H1 (cell line): ENCODE data around the gene MBNL2. TPM values are rescaled to one million over a fixed set of nuclear protein-coding genes. Genes with fewer than 3 reads are reported as not detected.

Experiments used
- CTCF ChIA-PET: fragments of 300-600 bp; sonication (Branson Sonifier 250); formaldehyde crosslinking; loops from one replicate; lab custom pipeline; 2021; ENCODE audit not compliant: partially characterized antibody; lab: Charles Lee
- POLR2A ChIA-PET: fragments of 300-600 bp; sonication (Branson Sonifier 250); formaldehyde crosslinking; loops from one replicate; lab custom pipeline; 2021; ENCODE audit warnings: inconsistent platforms; ENCODE audit not compliant: partially characterized antibody; lab: Charles Lee
- DNase-seq, 2 experiments: peaks; one replicate each; pipeline versions ENCODE4 v3.0.0 to v3.0.0-alpha.2; 2010 to 2022; ENCODE audit warnings: low spot score in 2 of 2, low read depth in 1 of 2, mixed read lengths in 1 of 2
- FAIRE-seq: peaks from 2 replicates; lab custom pipeline; 2011; peaks lifted over from hg19 to GRCh38; lab: Jason Lieb, UNC
- H2AFZ ChIP-seq: 2 replicates; pipeline ENCODE4 v1.8.1; 2012; ENCODE audit warnings: low read length, inconsistent platforms
- H2AK5ac ChIP-seq: 2 replicates; pipeline ENCODE4 v1.6.1; 2013; ENCODE audit warnings: low read depth, low read length
- H2BK120ac ChIP-seq: replicated peaks from 2 replicates; pipeline ENCODE3; 2013; ENCODE audit warnings: low read depth, low read length, inconsistent platforms
- H2BK12ac ChIP-seq: 2 replicates; pipeline ENCODE4 v1.6.1; 2013; ENCODE audit warnings: low read depth, low read length
- H2BK15ac ChIP-seq: 2 replicates; pipeline ENCODE4 v1.6.1; 2013; ENCODE audit warnings: low read length
- H2BK20ac ChIP-seq: 2 replicates; pipeline ENCODE4 v1.6.1; 2013; ENCODE audit warnings: low read length
- H2BK5ac ChIP-seq: 2 replicates; pipeline ENCODE4 v1.6.1; 2013; ENCODE audit warnings: low read depth, low read length
- H3K14ac ChIP-seq: 2 replicates; pipeline ENCODE4 v1.6.1; 2013; ENCODE audit warnings: inconsistent platforms; ENCODE audit not compliant: insufficient read length
- H3K18ac ChIP-seq: 2 replicates; pipeline ENCODE4 v1.6.1; 2013; ENCODE audit warnings: low read length; ENCODE audit errors: extremely low read depth
- H3K23ac ChIP-seq: 2 replicates; pipeline ENCODE4 v1.6.1; 2013; ENCODE audit warnings: inconsistent platforms; ENCODE audit not compliant: insufficient read length
- H3K23me2 ChIP-seq: 2 replicates; pipeline ENCODE4 v1.6.1; 2013; ENCODE audit warnings: low read depth, low read length
- H3K27ac ChIP-seq: 2 replicates; pipeline ENCODE4 v1.6.1; 2011; ENCODE audit warnings: low read depth, low read length, inconsistent platforms
- H3K27me3 ChIP-seq, 4 experiments: replicated peaks in 1 of 4; 1 replicate in 1 of 4; 2 replicates in 3 of 4; pipeline versions ENCODE4 v1.6.1 to v1.8.1; 2011 to 2013; ENCODE audit warnings: low read length in 3 of 4, mild to moderate bottlenecking in 3 of 4, inconsistent platforms in 2 of 4, mixed read lengths in 2 of 4, moderate library complexity in 1 of 4; ENCODE audit not compliant: control insufficient read depth in 3 of 4, insufficient read depth in 3 of 4; ENCODE audit errors: extremely low read depth in 1 of 4
- H3K36me3 ChIP-seq, 4 experiments: 2 replicates each; pipeline versions ENCODE4 v1.6.1 to v1.8.1; 2011 to 2013; ENCODE audit warnings: mild to moderate bottlenecking in 4 of 4, low read length in 3 of 4, moderate library complexity in 2 of 4, control low read depth in 1 of 4, inconsistent platforms in 1 of 4; ENCODE audit not compliant: insufficient read depth in 4 of 4, control insufficient read depth in 2 of 4
- H3K4ac ChIP-seq: replicated peaks from 2 replicates; pipeline ENCODE3; 2013; ENCODE audit warnings: low read length, low read depth, mixed read lengths, inconsistent platforms; ENCODE audit not compliant: insufficient read length
- H3K4me1 ChIP-seq, 4 experiments: replicated peaks in 1 of 4; 1 replicate in 1 of 4; 2 replicates in 3 of 4; pipeline versions ENCODE4 v1.6.1 to v1.8.1; 2011 to 2013; ENCODE audit warnings: low read length in 3 of 4, inconsistent platforms in 2 of 4, mixed read lengths in 1 of 4; ENCODE audit not compliant: insufficient read depth in 4 of 4, control insufficient read depth in 3 of 4
- H3K4me2 ChIP-seq, 2 experiments: 2 replicates each; pipeline versions ENCODE4 v1.6.1 to v1.8.1; 2011 to 2013; ENCODE audit warnings: low read depth in 2 of 2, low read length in 2 of 2, control low read depth in 1 of 2, inconsistent platforms in 1 of 2, mild to moderate bottlenecking in 1 of 2; ENCODE audit not compliant: insufficient read depth in 1 of 2
- H3K4me3 ChIP-seq, 4 experiments: fragments of 200-600, 300-600 bp in 1 of 4; sonication (generic), shearing (Covaris generic), sonication (Bioruptor Twin) in 1 of 4; 2 replicates each; pipeline versions ENCODE4 v1.5.1 to v1.8.1; 2011 to 2016; ENCODE audit warnings: low read length in 4 of 4, low read depth in 3 of 4, control low read depth in 2 of 4, inconsistent platforms in 2 of 4, mild to moderate bottlenecking in 2 of 4, mixed read lengths in 1 of 4, moderate library complexity in 1 of 4; ENCODE audit not compliant: insufficient read depth in 2 of 4; ENCODE audit errors: extremely low read depth in 1 of 4
- H3K56ac ChIP-seq: replicated peaks from 2 replicates; pipeline ENCODE3; 2013; ENCODE audit warnings: low read depth, mild to moderate bottlenecking, mixed read lengths, low read length, inconsistent platforms; ENCODE audit not compliant: insufficient read length
- H3K79me1 ChIP-seq: 2 replicates; pipeline ENCODE4 v1.6.1; 2013; ENCODE audit warnings: low read depth, low read length, control low read depth
- H3K79me2 ChIP-seq, 2 experiments: 2 replicates each; pipeline versions ENCODE4 v1.6.1 to v1.8.1; 2012 to 2013; ENCODE audit warnings: low read length in 2 of 2, mild to moderate bottlenecking in 2 of 2, inconsistent platforms in 1 of 2; ENCODE audit not compliant: insufficient read depth in 2 of 2, control insufficient read depth in 1 of 2
- H3K9ac ChIP-seq, 4 experiments: replicated peaks in 1 of 4; 1 replicate in 1 of 4; 2 replicates in 3 of 4; pipeline versions ENCODE4 v1.6.1 to v1.8.1; 2011 to 2013; ENCODE audit warnings: low read depth in 3 of 4, low read length in 3 of 4, control low read depth in 2 of 4, mild to moderate bottlenecking in 2 of 4, moderate library complexity in 2 of 4, inconsistent platforms in 1 of 4; ENCODE audit errors: extremely low read depth in 1 of 4
- H3K9me3 ChIP-seq, 2 experiments: 2 replicates each; pipeline versions ENCODE4 v1.6.1 to v1.8.1; 2012 to 2013; ENCODE audit warnings: mild to moderate bottlenecking in 2 of 2, moderate library complexity in 2 of 2, control low read depth in 1 of 2, inconsistent platforms in 1 of 2, low read depth in 1 of 2, low read length in 1 of 2, mixed read lengths in 1 of 2; ENCODE audit not compliant: insufficient read depth in 2 of 2
- H4K20me1 ChIP-seq, 2 experiments: replicated peaks in 1 of 2; 2 replicates each; pipeline versions ENCODE3 to v1.8.1; 2011 to 2013; ENCODE audit warnings: inconsistent platforms in 2 of 2, low read length in 2 of 2, mild to moderate bottlenecking in 1 of 2; ENCODE audit not compliant: insufficient read depth in 2 of 2, control insufficient read depth in 1 of 2
- H4K5ac ChIP-seq: 2 replicates; pipeline ENCODE4 v1.6.1; 2013; ENCODE audit warnings: low read length, low read depth, mixed read lengths, inconsistent platforms; ENCODE audit not compliant: insufficient read length
- H4K8ac ChIP-seq: 2 replicates; pipeline ENCODE4 v1.8.0; 2013; ENCODE audit warnings: mild to moderate bottlenecking, moderate library complexity, low read length, inconsistent platforms; ENCODE audit not compliant: insufficient read depth; ENCODE audit errors: extremely low read depth
- H4K91ac ChIP-seq: replicated peaks from 2 replicates; pipeline ENCODE3; 2013; ENCODE audit warnings: low read length, mixed read lengths, inconsistent platforms; ENCODE audit not compliant: insufficient read length
- EP300 ChIP-seq, 2 experiments: IDR thresholded peaks; 1 replicate in 1 of 2; 2 replicates in 1 of 2; pipeline ENCODE4 v1.6.1; 2011 to 2012; ENCODE audit warnings: low read depth in 2 of 2, low read length in 2 of 2, mild to moderate bottlenecking in 2 of 2, borderline replicate concordance in 1 of 2, inconsistent platforms in 1 of 2, moderate library complexity in 1 of 2
- MAFK ChIP-seq: IDR thresholded peaks from 2 replicates; pipeline ENCODE4 v1.6.1; 2012; ENCODE audit warnings: low read depth, mild to moderate bottlenecking, improper control_type of control experiment, low read length
- NRF1 ChIP-seq: IDR thresholded peaks from 2 replicates; pipeline ENCODE4 v1.6.1; 2011; ENCODE audit warnings: mild to moderate bottlenecking, low read depth, low read length, improper control_type of control experiment
- POU5F1 ChIP-seq: IDR thresholded peaks from 2 replicates; pipeline ENCODE4 v1.6.1; 2011; ENCODE audit warnings: low read depth, mild to moderate bottlenecking, low read length, moderate library complexity
- RAD21 ChIP-seq, 2 experiments: IDR thresholded peaks in 1 of 2; conservative IDR thresholded peaks in 1 of 2; 2 replicates each; pipeline ENCODE4 v1.6.1; 2011; ENCODE audit warnings: low read depth in 2 of 2, low read length in 2 of 2, improper control_type of control experiment in 1 of 2, inconsistent platforms in 1 of 2, mild to moderate bottlenecking in 1 of 2, moderate library complexity in 1 of 2
- RBBP5 ChIP-seq: IDR thresholded peaks from 2 replicates; pipeline ENCODE4 v1.7.1; 2012; ENCODE audit warnings: low read depth, mild to moderate bottlenecking, inconsistent platforms, low read length, moderate library complexity, borderline replicate concordance
- SRF ChIP-seq: IDR thresholded peaks from 2 replicates; pipeline ENCODE4 v1.6.1; 2011; ENCODE audit warnings: mild to moderate bottlenecking, low read depth, low read length, moderate library complexity
- WGBS, 2 experiments: shearing (Covaris generic) in 1 of 2; methylation state at CpG; one replicate each; pipeline versions ENCODE4 v1.1.6 to v1.1.7; 2013 to 2015; ENCODE audit warnings: low lambda C conversion rate in 2 of 2, mixed read lengths in 2 of 2, inconsistent platforms in 1 of 2, low coverage in 1 of 2, missing lambda C conversion rate in 1 of 2; ENCODE audit not compliant: insufficient replicate concordance in 2 of 2, insufficient coverage in 1 of 2, insufficient read length in 1 of 2; ENCODE audit errors: extremely low coverage in 1 of 2, missing lambda C conversion rate in 1 of 2; 5-methylcytosine and 5-hydroxymethylcytosine counted together
- polyA plus RNA-seq, 7 experiments: library from polyadenylated mRNA; depleted of rRNA in 3 of 7; stranded (reverse) in 5 of 7; unstranded in 2 of 7; fragments of >200 nt in 5 of 7; fragments of 200-250 nt in 2 of 7; gene quantifications; 1 replicate in 5 of 7; 2 replicates in 1 of 7; 4 replicates in 1 of 7; pipeline versions ENCODE4 v1.2.1 to v1.2.3, GENCODE V29; 2011 to 2013; ENCODE audit warnings: missing spikeins in 2 of 7, mixed read lengths in 2 of 7
- total RNA-seq: library from RNA; stranded (reverse); fragmentation: NEBNext Ultra II Directional; extraction: Animal tissue kit (Norgen Biotek cat#: 25700); gene quantifications from 2 replicates; pipeline ENCODE4 v1.2.1, GENCODE V29; 2021

The MBNL2 gene
- total and polyA plus RNA-seq, 2 of the 8 experiments (the other 6 are each of a cell fraction or from before 2014, with no cell fraction given) = 1.0 to 2.6 TPM

DNA sequence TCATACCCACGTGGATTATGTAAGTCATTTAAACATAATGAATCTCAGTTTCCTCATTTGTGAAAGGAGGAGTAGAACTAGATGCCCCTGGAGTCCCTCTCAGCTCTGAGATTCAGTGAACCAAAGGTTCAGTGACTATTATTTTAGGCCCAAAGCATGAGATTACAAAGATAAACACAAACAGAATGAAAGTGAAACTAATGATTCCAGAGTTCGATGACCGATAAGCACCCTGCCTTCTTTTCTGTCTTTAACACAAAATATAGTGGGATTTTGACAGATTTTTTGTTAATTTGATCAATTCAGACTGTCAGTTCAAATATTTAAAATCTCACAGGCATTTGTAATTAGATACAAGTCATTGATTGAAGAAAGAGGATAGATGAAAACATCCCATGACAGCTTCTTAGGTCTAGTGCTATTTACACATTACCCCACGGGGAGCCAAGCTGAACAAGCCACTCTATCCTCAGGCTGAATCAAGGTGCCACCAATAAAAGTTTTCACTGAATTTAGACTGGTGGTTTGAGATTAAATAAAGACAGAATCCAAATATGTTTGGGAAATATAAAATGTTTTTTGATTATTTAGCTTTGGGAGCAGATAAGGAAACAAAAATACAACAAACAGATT, 147.2 kb downstream of the MBNL2 start:
- H3K4me3 ChIP-seq = no peak overlapping the region
- H3K56ac ChIP-seq = no peak overlapping the region
- H3K4ac ChIP-seq = no peak overlapping the region
- no peak overlapping the region for H2BK20ac ChIP-seq
- H3K79me1 ChIP-seq = no peaks in the 10 kb centered on the region
- no peak overlapping the region for H2BK5ac ChIP-seq
- H3K27ac ChIP-seq = no peak overlapping the region
- no peak overlapping the region for H4K5ac ChIP-seq
- no peak overlapping the region for H2AK5ac ChIP-seq
- H2BK12ac ChIP-seq = no peak overlapping the region
- H3K14ac ChIP-seq = no peak overlapping the region
- H3K4me1 ChIP-seq = peaks cover 0 to 5% (median 1%) of the 10 kb centered on the region in 4 experiments; a peak in 2 of 7 replicates
- H3K4me2 ChIP-seq = no peak overlapping the region
- no peak overlapping the region for H3K23ac ChIP-seq
- TF ChIP-seq POU5F1 (no peak), NRF1 (no peak), RAD21 (IDR thresholded peaks at IDR 0.05 in 1 of 2, conservative IDR thresholded peaks at IDR 0.05 in 1 of 2; ENCODE audit: low read depth in 2 of 2, low read length in 2 of 2) (no peak), RBBP5 (no peak), SRF (no peak), EP300 (IDR thresholded peaks at IDR 0.05; ENCODE audit: borderline replicate concordance in 1 of 2, low read depth in 2 of 2, low read length in 2 of 2) (no peak), MAFK (no peak)
- H4K91ac ChIP-seq = no peak overlapping the region
- no peak overlapping the region for H2BK15ac ChIP-seq
- no peak overlapping the region for H3K9ac ChIP-seq
- no peaks in the 10 kb centered on the region for H3K36me3 ChIP-seq
- DNase-seq = no peak
- H3K27me3 ChIP-seq = no peaks in the 10 kb centered on the region
- 87% methylated on average over 4 of the region's 4 CpGs; no CpG with 5 or more reads in 1 of the 2 experiments for WGBS, 2 experiments
- FAIRE-seq = no peak
- no peaks in the 10 kb centered on the region; the same call in 1 of the 2 replicates for H3K23me2 ChIP-seq
- no peak overlapping the region for H3K18ac ChIP-seq
- no peaks in the 10 kb centered on the region for H3K79me2 ChIP-seq
- ChIA-PET POLR2A (no interaction called here), CTCF (interaction anchor here (0.9 to 4.0 kb wide), 7 partner anchors 8 to 259 kb away, joined by 3 to 14 read pairs (median 3); no protein-coding TSS in a partner anchor)
- H4K20me1 ChIP-seq = no peaks in the 10 kb centered on the region
- no peak overlapping the region for H2AFZ ChIP-seq
- no peak overlapping the region for H2BK120ac ChIP-seq
- no peak overlapping the region for H4K8ac ChIP-seq
- no peaks in the 10 kb centered on the region for H3K9me3 ChIP-seq
